ENCODE measurements around the gene NINJ2. TPM values are rescaled to one million over a fixed set of nuclear protein-coding genes. Genes with fewer than 3 reads are reported as not detected.

Gene NINJ2
- total RNA-seq, 1 donor = 8.4 TPM

DNA sequence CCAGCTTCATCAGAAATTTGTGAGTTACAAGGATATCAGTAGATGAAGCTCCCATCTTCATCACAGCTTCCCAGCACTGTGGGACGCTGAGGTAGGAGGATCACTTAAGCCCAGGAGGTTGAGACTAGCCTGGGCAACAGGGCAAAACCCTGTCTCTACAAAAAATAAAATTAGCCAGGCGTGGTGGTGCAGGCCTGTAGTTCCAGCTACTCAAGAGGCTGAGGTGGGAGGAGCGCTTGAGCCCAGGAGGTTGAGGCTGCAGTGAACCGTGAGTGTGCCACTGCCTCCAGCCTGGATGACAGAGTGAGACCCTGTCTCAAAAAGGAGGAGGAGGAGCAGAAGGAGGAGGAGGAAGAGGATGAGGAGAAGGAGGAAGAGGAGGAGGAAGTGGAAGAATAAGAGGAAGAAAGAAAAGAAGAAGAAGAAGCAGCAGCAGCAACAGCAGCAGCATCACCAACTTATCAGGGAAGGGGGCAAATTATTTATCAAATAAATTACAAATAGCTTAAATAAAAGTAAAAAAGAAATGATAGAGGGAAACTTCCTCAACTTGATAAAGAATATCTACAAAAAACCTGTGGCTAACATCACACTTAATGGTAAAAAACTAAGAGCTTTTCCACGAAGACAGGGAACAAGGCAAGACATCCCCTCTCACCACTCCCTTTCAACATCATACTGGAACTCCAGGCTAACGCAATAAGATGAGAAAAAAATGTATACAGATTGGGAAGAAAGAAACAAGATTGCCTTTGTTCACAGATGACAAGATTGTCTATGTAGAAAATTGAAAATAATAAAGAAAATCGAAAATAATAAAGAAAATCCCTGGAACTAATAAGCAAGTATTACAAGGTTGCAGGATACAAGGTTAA lies 69.6 kb downstream of the NINJ2 start:
- Histone ChIP-seq H3K4me3 (ENCODE audit: low read length) (no peak overlapping the region), H3K9me3 (ENCODE audit: low read depth, low read length) (no peaks in the 10 kb centered on the region), H3K27me3 (ENCODE audit: insufficient read depth, low read length) (no peaks in the 10 kb centered on the region), H3K4me1 (ENCODE audit: insufficient read depth, low read length) (peaks cover 27% of the 10 kb centered on the region)

DNA sequence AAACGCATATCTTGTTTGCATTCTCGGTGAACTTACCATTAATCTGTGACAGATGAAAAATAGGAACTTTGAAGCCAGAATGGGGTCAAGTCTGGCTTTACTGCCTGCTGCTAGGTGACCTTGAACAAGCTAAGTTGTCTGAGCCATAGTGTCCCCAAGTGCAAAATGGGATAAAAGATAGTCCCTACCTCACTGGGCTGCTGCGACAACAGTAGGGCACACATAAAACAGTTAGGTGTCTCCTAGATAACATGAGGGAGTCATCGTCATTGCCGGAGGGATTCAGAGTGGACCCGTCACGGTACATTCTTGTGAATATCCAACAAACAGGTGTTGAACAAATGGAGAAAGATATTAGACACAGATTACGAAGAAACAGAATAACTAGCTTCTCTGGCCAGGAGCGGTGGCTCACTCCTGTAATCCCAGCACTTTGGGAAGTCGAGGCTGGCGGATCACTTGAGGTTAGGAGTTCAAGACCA lies 71.2 kb downstream of the NINJ2 start:
- Histone ChIP-seq H3K27me3 (ENCODE audit: insufficient read depth, low read length) (no peaks in the 10 kb centered on the region), H3K9me3 (ENCODE audit: low read depth, low read length) (no peaks in the 10 kb centered on the region), H3K4me3 (ENCODE audit: low read length) (no peak overlapping the region), H3K4me1 (ENCODE audit: insufficient read depth, low read length) (peaks cover 27% of the 10 kb centered on the region)

DNA sequence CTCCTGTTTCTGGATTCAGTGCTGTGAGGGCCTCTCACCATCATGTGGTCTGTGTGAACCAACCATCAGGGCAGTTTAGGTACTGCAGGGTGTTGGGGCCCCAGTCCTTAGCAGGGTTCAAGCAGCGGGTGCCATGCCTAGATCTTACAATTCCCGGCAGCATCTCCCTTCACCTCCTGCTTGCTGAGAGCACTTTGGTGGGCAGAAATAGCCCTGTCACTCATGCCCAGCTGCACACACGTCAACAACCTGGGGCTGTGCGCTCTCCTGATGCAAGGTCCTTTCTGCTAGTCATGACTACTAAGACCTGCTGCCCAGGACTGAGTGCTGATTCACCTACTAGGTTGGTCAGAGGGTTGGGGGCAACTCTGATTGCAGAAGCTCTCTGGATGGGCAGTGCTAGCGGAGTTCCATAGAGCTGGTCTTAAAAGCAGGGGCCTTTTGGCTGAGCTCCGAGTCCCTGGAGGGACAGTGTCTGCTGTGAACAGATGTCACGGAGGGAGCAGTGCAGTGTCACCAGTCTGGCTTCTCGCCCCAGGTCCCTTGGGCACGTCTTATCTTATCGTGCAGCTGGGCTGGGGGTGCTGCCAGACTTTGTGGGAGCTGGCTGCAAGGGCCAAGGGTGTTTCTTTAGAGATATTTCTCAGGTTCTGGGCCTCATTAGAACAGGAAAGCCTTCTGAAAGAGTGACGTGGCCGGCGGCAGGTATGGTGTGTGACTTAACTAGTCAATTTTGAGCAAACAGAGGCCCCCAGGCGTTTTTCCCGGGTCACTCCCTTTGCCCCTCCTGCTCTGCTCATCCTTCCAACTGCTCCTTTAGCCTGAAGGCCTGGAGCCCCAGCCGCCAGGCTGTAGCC lies 71.8 kb downstream of the NINJ2 start:
- H3K27me3 ChIP-seq (ENCODE audit: insufficient read depth, low read length) = no peaks in the 10 kb centered on the region
- H3K4me3 ChIP-seq (ENCODE audit: low read length) = no peak overlapping the region
- H3K4me1 ChIP-seq (ENCODE audit: insufficient read depth, low read length) = peaks cover 27% of the 10 kb centered on the region
- no peaks in the 10 kb centered on the region for H3K9me3 ChIP-seq (ENCODE audit: low read depth, low read length)

DNA sequence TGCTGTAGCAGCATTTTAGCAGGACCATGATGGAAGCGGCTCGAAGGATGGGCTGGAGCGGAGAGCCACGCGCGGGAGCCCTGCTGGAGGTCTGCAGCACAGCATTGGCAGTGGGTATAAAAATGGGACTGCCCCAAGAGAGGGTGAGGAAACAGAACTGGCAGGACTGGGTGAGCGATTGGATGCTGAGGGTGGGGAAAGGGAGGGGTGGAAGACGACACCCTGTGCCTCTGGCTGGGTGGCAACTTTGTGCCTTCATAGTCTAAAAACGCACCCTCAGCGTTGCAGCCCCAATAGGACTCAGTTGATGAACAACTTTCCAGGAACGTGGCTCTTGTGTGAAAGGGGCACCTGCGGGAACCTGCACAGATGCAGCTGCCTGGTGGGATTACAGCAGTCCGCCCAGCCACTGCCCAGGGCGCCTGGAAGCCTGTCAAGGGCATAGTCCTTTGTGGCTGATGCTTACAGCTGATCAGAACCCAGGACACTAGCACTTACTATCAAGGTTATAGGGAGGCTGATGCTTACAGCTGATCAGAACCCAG lies 73.0 kb downstream of the NINJ2 start:
- H3K4me1 ChIP-seq (ENCODE audit: insufficient read depth, low read length) = peaks cover 27% of the 10 kb centered on the region
- H3K27me3 ChIP-seq (ENCODE audit: insufficient read depth, low read length) = no peaks in the 10 kb centered on the region
- H3K9me3 ChIP-seq (ENCODE audit: low read depth, low read length) = no peaks in the 10 kb centered on the region
- H3K4me3 ChIP-seq (ENCODE audit: low read length) = no peak overlapping the region

DNA sequence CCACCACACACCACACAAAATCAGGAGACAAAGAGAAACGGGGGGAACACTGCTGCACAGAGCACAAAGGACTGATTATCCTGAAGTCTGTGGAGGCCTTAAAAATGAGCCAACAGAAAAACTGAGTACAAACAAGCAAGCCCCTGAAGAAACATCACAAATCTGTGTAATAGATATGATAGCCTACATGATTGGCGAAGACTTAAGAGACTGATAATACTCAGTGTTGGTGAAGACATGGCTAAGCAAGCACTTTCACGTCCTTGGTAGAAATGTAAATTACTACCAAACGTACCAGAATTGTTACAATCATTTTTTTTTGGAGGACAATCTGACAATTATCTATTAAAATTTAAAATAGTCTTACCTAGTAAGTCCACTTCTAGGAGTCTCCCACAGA lies 74.6 kb downstream of the NINJ2 start:
- peaks cover 19% of the 10 kb centered on the region for H3K4me1 ChIP-seq (ENCODE audit: insufficient read depth, low read length)
- H3K4me3 ChIP-seq (ENCODE audit: low read length) = no peak overlapping the region
- H3K27me3 ChIP-seq (ENCODE audit: insufficient read depth, low read length) = no peaks in the 10 kb centered on the region
- H3K9me3 ChIP-seq (ENCODE audit: low read depth, low read length) = no peaks in the 10 kb centered on the region

DNA sequence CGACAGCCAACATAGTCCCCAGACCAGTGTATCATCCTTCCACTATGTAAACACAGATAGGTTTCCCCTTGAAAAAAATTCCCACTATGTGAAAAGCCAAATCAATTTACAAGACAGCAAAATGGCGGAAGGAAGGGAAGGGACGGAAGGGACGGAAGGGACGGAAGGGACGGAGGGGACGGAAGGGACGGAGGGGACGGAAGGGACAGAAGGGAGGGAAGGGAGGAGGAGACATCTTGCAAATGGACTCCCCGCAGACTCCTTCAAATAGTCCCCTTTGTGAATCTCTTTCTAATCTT lies 75.3 kb downstream of the NINJ2 start:
- Histone ChIP-seq H3K4me3 (ENCODE audit: low read length) (no peak overlapping the region), H3K9me3 (ENCODE audit: low read depth, low read length) (no peaks in the 10 kb centered on the region), H3K27me3 (ENCODE audit: insufficient read depth, low read length) (no peaks in the 10 kb centered on the region), H3K4me1 (ENCODE audit: insufficient read depth, low read length) (peaks cover 13% of the 10 kb centered on the region)

DNA sequence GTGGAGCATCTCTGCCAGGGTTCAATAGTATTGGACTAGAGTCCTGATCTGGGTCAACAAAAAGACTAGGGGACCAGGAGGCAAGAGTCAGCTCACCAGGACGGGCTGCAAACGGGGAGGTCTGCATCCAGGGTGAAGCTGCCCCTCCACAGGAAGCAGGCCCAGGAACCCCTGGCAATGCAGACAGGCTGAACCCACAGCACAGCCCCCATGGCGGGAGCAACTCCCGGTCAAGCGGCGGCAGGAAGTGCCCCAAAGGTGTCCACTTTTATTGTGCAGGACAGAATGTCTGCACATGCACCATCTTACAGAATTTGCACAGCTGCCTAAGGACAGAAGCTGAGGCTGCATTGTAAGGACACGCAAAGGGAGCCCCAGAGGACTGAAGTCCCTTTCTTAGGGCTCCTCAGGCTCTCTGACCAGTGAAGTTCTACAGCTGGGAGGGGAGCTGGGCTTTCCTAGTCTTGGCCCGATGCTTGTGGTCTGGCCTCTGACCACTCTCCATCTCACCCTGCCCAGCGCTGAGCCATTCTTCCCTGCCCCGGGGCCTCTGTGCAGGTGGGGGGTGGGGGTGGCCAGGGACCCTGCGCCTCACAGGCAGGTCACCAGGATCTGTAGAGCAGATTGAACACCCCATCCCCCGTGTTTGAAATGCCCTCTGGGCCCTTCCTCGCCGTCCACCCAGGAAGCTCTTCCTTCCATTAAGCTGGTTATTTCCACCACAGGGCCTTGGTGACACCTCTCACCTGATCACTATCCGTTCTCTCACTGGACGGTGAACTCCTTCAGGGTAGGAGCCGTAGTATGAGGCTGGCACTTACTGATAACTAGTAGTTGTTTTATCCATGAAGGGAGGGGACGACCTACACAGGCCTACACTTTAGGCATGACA lies 75.9 kb downstream of the NINJ2 start:
- H3K4me1 ChIP-seq (ENCODE audit: insufficient read depth, low read length) = peaks cover 13% of the 10 kb centered on the region
- H3K4me3 ChIP-seq (ENCODE audit: low read length) = no peak overlapping the region
- H3K9me3 ChIP-seq (ENCODE audit: low read depth, low read length) = no peaks in the 10 kb centered on the region
- no peaks in the 10 kb centered on the region for H3K27me3 ChIP-seq (ENCODE audit: insufficient read depth, low read length)

DNA sequence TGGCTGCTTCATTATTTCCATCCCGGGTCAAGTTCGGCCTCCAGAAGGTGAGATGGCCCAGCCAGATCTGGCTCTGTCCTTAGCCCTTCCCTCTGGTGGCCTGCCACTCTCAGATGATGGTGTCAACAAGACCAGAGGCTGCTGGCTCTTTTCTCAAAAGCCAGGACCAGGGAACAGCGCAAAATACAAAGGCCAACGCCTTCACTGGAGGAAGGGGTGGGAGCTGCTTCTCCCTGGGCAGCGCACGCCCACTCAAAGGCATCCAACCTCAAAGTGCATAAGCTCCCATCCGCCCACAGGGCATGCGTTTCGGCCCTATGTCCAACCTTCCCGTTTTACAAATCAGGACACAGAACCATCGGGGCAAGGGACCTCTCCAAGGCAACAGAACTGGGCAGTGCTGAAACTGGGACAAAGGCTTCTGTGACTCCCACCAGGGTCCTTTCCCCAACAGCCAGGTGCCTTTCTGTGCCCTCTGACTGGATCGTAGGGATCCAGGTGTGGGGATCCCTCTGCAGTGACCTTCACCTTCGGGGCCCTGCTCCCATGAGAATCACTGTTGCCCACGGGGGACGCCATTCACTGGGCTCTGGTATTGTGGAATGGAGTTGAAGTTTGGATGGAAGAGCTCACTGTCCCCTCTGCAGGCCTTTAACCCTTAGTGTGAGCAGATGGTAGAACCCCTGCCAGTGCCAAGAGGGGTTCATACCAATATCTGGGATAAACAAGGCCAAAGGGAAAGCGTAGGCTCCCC lies 76.8 kb downstream of the NINJ2 start:
- Histone ChIP-seq H3K4me3 (ENCODE audit: low read length) (no peak overlapping the region), H3K27me3 (ENCODE audit: insufficient read depth, low read length) (no peaks in the 10 kb centered on the region), H3K4me1 (ENCODE audit: insufficient read depth, low read length) (peaks cover 6% of the 10 kb centered on the region), H3K9me3 (ENCODE audit: low read depth, low read length) (no peaks in the 10 kb centered on the region)

DNA sequence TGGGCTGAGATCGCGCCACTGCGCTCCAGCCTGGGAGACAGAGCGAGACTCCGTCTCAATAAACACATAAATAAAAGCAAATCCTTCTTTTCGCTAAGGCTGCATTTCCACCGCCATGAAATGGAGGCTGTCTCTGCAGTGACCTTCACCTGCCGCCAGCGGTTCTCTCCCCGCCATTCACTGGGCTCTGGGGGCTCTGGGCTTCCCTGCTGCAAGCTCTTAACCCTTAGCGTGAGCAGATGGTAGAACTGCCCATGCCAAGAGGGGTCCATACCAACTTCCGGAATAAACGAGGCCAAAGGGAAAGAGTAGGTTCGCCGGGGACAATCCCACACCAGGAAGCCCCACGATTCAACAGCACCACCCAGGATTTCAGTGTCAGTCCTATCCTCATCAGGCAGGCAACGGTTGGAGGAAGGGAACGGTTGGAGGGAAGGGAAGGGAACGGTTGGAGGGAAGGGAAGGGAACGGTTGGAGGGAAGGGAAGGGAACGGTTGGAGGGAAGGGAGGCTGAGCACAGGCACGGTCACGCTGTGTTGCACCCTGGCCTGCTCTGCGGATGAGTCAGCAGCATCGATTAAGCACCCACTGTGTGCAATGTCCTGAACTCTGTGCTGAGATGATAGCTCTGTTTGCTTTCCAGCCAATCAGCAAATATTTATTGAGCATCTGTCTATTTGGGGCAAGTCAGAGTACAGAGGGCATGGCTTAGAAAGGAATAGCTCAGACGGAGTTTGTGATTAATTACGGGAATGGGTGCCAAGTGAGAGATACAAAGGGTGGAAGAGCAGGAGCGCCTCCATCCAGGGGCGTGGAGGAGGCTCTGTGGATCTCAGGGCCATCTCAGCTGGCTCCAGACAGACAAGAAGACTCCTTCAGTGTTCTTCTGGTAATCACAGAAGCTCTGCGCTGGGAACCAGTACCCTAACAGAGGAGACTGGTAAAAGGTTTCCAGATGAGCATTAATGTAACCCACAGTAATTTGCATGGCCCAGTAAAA lies 77.9 kb downstream of the NINJ2 start:
- H3K4me1 ChIP-seq (ENCODE audit: insufficient read depth, low read length) = no peaks in the 10 kb centered on the region
- no peaks in the 10 kb centered on the region for H3K9me3 ChIP-seq (ENCODE audit: low read depth, low read length)
- H3K27me3 ChIP-seq (ENCODE audit: insufficient read depth, low read length) = no peaks in the 10 kb centered on the region
- H3K4me3 ChIP-seq (ENCODE audit: low read length) = no peak overlapping the region

DNA sequence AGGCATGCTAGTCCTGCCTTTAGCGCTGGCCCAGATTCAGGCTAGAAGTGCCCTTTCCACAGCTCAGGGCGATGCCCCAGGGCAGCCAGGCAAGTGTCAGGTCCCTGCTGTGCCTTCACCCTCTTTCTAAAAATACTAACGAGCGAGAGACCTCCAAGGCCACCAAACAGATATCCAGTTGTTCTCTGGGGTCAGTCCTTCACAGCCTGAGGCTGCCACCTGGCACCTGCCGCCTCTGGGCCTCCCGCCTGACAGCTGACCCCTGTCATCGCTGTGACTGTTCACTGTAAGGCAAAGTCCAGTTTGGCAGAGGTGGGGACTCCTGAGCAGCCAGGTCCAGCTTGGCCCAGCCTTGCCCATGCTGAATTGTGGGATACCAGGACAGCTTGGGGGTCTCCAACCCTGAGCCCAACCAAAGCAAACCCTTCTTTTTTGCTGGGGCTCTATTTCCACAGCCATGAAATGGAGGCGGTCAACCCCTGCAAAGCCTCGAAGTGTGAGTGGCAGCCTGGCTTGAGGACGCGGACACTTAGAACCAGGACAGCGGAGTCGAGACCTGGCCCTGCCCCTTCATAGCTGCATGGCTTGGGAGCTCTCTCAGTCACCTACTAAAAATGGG lies 79.9 kb downstream of the NINJ2 start:
- Histone ChIP-seq H3K4me1 (ENCODE audit: insufficient read depth, low read length) (no peaks in the 10 kb centered on the region), H3K4me3 (ENCODE audit: low read length) (no peak overlapping the region), H3K27me3 (ENCODE audit: insufficient read depth, low read length) (no peaks in the 10 kb centered on the region), H3K9me3 (ENCODE audit: low read depth, low read length) (no peaks in the 10 kb centered on the region)

DNA sequence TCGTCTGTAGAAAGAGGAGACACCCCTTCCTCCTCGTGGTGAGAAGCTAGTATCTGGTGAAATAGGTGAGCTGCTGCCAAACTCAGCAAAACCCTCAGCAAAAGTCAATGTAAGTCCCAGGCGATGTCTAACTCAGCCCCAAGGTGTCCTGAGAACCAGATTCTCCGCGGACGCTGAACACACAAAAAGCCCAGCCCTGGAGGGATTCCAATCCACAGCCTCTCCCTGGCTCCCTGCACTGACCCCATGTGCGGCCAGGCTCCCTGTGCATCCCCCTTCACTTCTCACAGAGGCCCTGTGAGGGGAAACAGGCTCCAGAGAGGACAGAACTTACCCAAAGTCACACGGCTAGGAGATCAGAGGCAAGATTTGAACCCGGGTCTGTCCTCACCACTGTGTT lies 81.5 kb downstream of the NINJ2 start:
- no peaks in the 10 kb centered on the region for H3K9me3 ChIP-seq (ENCODE audit: low read depth, low read length)
- no peak overlapping the region for H3K4me3 ChIP-seq (ENCODE audit: low read length)
- H3K4me1 ChIP-seq (ENCODE audit: insufficient read depth, low read length) = peaks cover 2% of the 10 kb centered on the region
- no peaks in the 10 kb centered on the region for H3K27me3 ChIP-seq (ENCODE audit: insufficient read depth, low read length)

DNA sequence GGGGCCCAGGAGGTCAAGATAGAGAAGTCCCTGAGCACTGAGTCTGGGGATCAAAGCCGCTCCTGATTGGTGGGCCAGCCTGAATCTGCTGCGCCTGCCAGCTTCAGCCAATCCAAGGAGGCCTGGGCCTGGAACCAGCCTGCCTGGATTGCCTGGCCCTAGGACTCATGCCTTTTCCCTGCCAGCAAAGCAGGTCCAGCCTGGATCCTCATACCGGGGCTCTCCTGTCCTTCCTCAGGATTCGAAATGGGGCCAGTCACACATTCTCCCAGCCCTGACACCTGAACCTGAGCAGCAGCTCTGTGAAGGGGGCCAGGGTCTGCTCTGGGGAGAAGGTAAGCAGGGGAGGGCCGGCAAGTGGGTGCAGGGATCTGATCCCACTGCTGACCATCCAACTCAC lies 81.9 kb downstream of the NINJ2 start:
- no peak overlapping the region for H3K4me3 ChIP-seq (ENCODE audit: low read length)
- H3K9me3 ChIP-seq (ENCODE audit: low read depth, low read length) = no peaks in the 10 kb centered on the region
- no peaks in the 10 kb centered on the region for H3K27me3 ChIP-seq (ENCODE audit: insufficient read depth, low read length)
- H3K4me1 ChIP-seq (ENCODE audit: insufficient read depth, low read length) = peaks cover 6% of the 10 kb centered on the region

DNA sequence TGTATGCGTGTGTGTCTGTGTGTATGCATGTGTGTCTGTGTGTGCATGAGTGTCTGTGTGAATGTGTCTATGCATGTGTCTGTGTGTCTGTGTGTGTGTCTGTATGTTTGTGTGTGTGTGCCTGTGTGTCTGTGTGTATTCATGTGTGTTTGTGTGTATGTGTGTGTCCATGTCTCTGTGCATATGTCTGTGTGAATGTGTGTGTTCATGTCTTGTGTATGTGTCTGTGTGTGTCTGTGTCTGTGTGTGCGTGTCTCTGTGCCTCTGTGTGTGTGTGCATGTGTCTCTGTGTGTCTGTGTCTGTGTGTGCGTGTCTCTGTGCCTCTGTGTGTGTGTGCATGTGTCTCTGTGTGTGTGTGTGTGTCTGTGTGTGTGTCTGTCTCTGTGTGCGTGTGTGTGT lies 82.4 kb downstream of the NINJ2 start:
- H3K4me3 ChIP-seq (ENCODE audit: low read length) = no peak overlapping the region
- no peaks in the 10 kb centered on the region for H3K27me3 ChIP-seq (ENCODE audit: insufficient read depth, low read length)
- H3K9me3 ChIP-seq (ENCODE audit: low read depth, low read length) = no peaks in the 10 kb centered on the region
- peaks cover 11% of the 10 kb centered on the region for H3K4me1 ChIP-seq (ENCODE audit: insufficient read depth, low read length)
